DOHH2 (cell line): ENCODE results near the gene SLC9A2.

ENCODE experiments used
- H3F3A ChIP-seq: fragments of 200-600 bp; sonication (generic), shearing (Covaris generic); 2 replicates; pipeline ENCODE4 v1.6.0; 2016; ENCODE audit warnings: antibody characterized with exemption, mild to moderate bottlenecking; ENCODE audit not compliant: control insufficient read depth, insufficient read depth
- H3K27ac ChIP-seq: fragments of 200-600 bp; sonication (generic); 2 replicates; pipeline ENCODE4 v1.5.1; 2014; ENCODE audit warnings: low read depth, mild to moderate bottlenecking, low read length, moderate library complexity
- H3K27me3 ChIP-seq: fragments of 200-600 bp; sonication (generic); 2 replicates; pipeline ENCODE4 v1.6.1; 2014; ENCODE audit warnings: mild to moderate bottlenecking, low read length, mixed read lengths; ENCODE audit not compliant: control insufficient read depth
- H3K36me3 ChIP-seq: fragments of 200-600 bp; sonication (generic); 2 replicates; pipeline ENCODE4 v1.6.1; 2014; ENCODE audit warnings: mild to moderate bottlenecking, low read length, moderate library complexity, mixed read lengths; ENCODE audit not compliant: control insufficient read depth
- H3K4me1 ChIP-seq: fragments of 200-600 bp; sonication (generic); 2 replicates; pipeline ENCODE4 v1.6.1; 2014; ENCODE audit warnings: mild to moderate bottlenecking, low read length, mixed read lengths; ENCODE audit not compliant: control insufficient read depth
- H3K4me2 ChIP-seq: fragments of 200-600 bp; sonication (generic); 2 replicates; pipeline ENCODE4 v1.6.0; 2014; ENCODE audit warnings: mild to moderate bottlenecking, low read length, moderate library complexity
- H3K4me3 ChIP-seq: fragments of 200-600 bp; sonication (generic); 2 replicates; pipeline ENCODE4 v1.5.1; 2014; ENCODE audit warnings: mild to moderate bottlenecking, low read length, mixed read lengths
- H3K79me2 ChIP-seq: fragments of 200-600 bp; sonication (generic); 2 replicates; pipeline ENCODE4 v1.6.1; 2014; ENCODE audit warnings: mild to moderate bottlenecking, low read length, mixed read lengths; ENCODE audit not compliant: control insufficient read depth
- H3K9me2 ChIP-seq: fragments of 200-600 bp; sonication (generic); replicated peaks from 2 replicates; pipeline ENCODE4 v1.6.1; 2014; ENCODE audit warnings: mild to moderate bottlenecking, low read length, mixed read lengths; ENCODE audit not compliant: control insufficient read depth
- H3K9me3 ChIP-seq: fragments of 200-600 bp; sonication (generic); 2 replicates; pipeline ENCODE4 v1.6.1; 2014; ENCODE audit warnings: antibody characterized with exemption, low read length, mixed read lengths; ENCODE audit not compliant: control insufficient read depth, insufficient read depth
- H4K20me1 ChIP-seq: fragments of 200-600 bp; sonication (generic); 2 replicates; pipeline ENCODE4 v1.6.0; 2014; ENCODE audit warnings: low read depth, mild to moderate bottlenecking, antibody characterized with exemption, low read length, moderate library complexity; ENCODE audit not compliant: control insufficient read depth, insufficient read depth
- EZH2phosphoT487 ChIP-seq: fragments of 200-600 bp; sonication (generic); IDR thresholded peaks from 2 replicates; pipeline ENCODE4 v1.6.1; 2017; ENCODE audit warnings: borderline replicate concordance, mild to moderate bottlenecking, antibody characterized with exemption, low read length, moderate library complexity, mixed read lengths
- TF ChIP-seq, protein P1 (sequence below): fragments of 200-600 bp; sonication (generic); IDR thresholded peaks from one replicate; pipeline ENCODE4 v1.5.1; 2014; ENCODE audit warnings: antibody characterized with exemption, mild to moderate bottlenecking, low read depth, low read length; ENCODE audit not compliant: poor library complexity, severe bottlenecking

SLC9A2 gene

DNA sequence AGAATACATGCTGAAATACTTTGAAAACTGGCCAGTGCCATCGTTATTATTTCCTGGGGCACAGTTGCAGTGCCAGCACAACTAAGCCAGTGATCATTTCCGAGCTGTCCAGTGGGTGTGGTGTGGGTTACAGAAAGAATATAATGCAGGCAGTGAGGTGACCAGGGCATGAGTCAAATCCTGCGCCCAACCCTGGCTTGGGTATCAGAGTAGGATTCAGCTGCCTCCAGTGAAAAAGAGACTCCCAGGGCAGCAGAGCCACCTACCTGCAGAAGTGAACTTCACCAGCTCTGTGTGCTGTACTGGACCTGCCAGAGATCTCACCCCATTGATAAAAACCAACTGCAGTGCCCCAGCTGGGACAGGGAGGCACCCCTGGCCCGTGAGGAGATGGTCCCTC lies 18.0 kb downstream of the SLC9A2 start:
- no peaks in the 10 kb centered on the region for H3F3A ChIP-seq
- no peak for TF ChIP-seq EZH2phosphoT487
- TF ChIP-seq, protein P1, sequence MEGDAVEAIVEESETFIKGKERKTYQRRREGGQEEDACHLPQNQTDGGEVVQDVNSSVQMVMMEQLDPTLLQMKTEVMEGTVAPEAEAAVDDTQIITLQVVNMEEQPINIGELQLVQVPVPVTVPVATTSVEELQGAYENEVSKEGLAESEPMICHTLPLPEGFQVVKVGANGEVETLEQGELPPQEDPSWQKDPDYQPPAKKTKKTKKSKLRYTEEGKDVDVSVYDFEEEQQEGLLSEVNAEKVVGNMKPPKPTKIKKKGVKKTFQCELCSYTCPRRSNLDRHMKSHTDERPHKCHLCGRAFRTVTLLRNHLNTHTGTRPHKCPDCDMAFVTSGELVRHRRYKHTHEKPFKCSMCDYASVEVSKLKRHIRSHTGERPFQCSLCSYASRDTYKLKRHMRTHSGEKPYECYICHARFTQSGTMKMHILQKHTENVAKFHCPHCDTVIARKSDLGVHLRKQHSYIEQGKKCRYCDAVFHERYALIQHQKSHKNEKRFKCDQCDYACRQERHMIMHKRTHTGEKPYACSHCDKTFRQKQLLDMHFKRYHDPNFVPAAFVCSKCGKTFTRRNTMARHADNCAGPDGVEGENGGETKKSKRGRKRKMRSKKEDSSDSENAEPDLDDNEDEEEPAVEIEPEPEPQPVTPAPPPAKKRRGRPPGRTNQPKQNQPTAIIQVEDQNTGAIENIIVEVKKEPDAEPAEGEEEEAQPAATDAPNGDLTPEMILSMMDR, result no peak
- no peak overlapping the region for H3K4me3 ChIP-seq
- no peaks in the 10 kb centered on the region for H4K20me1 ChIP-seq
- H3K27me3 ChIP-seq, result no peaks in the 10 kb centered on the region
- H3K79me2 ChIP-seq, result no peaks in the 10 kb centered on the region
- no peaks in the 10 kb centered on the region for H3K4me1 ChIP-seq
- H3K4me2 ChIP-seq, result no peak overlapping the region
- H3K27ac ChIP-seq, result no peak overlapping the region
- H3K9me3 ChIP-seq, result no peaks in the 10 kb centered on the region
- H3K36me3 ChIP-seq, result no peaks in the 10 kb centered on the region
- no peaks in the 10 kb centered on the region for H3K9me2 ChIP-seq

DNA sequence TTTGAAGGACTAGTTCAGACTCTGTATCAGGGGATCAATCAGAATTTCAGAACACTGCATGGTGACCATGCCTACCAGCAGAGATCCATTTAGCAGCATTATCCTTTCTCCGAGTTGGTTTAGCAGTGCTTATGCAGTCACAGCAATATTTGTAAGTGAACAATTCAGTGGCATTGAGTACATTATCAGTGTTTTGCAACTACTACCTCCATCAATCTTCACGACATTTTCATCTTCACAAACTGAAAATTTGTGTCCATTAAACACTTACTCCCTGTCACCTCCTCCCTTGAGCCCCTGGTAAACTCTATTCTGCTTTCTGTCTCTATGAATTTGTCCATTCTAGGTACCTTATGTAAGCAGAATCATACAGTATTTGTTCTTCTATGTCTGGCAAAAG lies 20.1 kb downstream of the SLC9A2 start:
- Histone ChIP-seq H3F3A (no peaks in the 10 kb centered on the region), H4K20me1 (no peaks in the 10 kb centered on the region), H3K27me3 (no peaks in the 10 kb centered on the region), H3K27ac (no peak overlapping the region), H3K9me3 (no peaks in the 10 kb centered on the region), H3K4me3 (no peak overlapping the region), H3K9me2 (no peaks in the 10 kb centered on the region), H3K4me1 (no peaks in the 10 kb centered on the region), H3K4me2 (no peak overlapping the region), H3K36me3 (no peaks in the 10 kb centered on the region), H3K79me2 (no peaks in the 10 kb centered on the region)
- TF ChIP-seq, protein P1, result no peak
- no peak for TF ChIP-seq EZH2phosphoT487

DNA sequence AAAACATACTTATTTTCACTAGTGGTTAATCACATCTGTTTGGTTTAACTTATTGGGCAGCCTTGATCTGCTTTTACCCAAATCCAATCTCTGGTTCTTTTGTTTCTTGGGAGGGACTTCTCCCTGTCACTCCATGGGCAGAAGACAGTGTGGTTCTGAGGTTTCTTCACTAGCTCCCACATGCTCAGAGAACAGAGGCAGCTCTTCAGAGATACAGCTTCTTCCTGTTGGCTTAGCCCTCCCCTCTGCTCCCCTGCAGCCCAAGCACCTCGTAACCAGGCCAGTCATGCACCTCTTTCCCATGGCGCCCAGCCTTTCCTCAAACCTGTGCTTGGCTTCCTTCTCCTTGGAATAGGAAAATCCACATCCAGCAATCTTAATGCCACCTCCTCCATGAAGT lies 32.8 kb downstream of the SLC9A2 start:
- H3K4me2 ChIP-seq, result no peak overlapping the region
- no peaks in the 10 kb centered on the region for H3F3A ChIP-seq
- no peak for TF ChIP-seq EZH2phosphoT487
- TF ChIP-seq, protein P1, result no peak
- no peak overlapping the region for H3K4me3 ChIP-seq
- no peak overlapping the region for H3K27ac ChIP-seq
- no peaks in the 10 kb centered on the region for H3K9me3 ChIP-seq
- no peaks in the 10 kb centered on the region for H3K9me2 ChIP-seq
- no peaks in the 10 kb centered on the region for H3K36me3 ChIP-seq
- no peaks in the 10 kb centered on the region for H3K27me3 ChIP-seq
- no peaks in the 10 kb centered on the region for H3K79me2 ChIP-seq
- no peaks in the 10 kb centered on the region for H3K4me1 ChIP-seq
- H4K20me1 ChIP-seq, result no peaks in the 10 kb centered on the region

DNA sequence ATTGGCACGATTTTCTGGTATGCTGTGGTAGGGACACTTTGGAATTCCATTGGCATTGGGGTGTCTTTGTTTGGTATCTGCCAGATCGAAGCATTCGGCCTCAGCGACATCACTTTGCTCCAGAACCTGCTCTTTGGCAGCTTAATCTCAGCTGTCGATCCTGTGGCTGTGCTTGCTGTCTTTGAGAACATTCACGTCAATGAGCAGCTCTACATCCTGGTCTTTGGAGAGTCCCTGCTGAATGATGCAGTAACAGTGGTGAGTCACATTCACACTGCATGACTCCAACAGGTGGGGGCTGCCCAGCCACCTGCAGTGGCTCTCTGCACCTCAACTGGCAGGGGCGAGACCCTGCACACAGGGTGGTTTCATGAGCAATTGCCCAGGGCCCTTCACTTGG lies 38.4 kb downstream of the SLC9A2 start:
- no peaks in the 10 kb centered on the region for H3K27me3 ChIP-seq
- H3K9me3 ChIP-seq, result no peaks in the 10 kb centered on the region

More for the DNA sequence above, 38.4 kb downstream of the SLC9A2 start:
- Histone ChIP-seq H3K4me3 (no peak overlapping the region), H3K36me3 (no peaks in the 10 kb centered on the region), H4K20me1 (no peaks in the 10 kb centered on the region), H3K27ac (no peak overlapping the region), H3K4me2 (no peak overlapping the region), H3K79me2 (no peaks in the 10 kb centered on the region), H3K9me2 (no peaks in the 10 kb centered on the region), H3F3A (no peaks in the 10 kb centered on the region), H3K4me1 (no peaks in the 10 kb centered on the region)
- TF ChIP-seq, protein P1, result no peak
- no peak for TF ChIP-seq EZH2phosphoT487
